Measurements from ENCODE around the gene GALNT18. TPM values are rescaled to one million over a fixed set of nuclear protein-coding genes. Genes with fewer than 3 reads are reported as not detected.
A peak's percentile ranks its signal among the peaks of the same experiment; 100 is the strongest.

Gene GALNT18
- total RNA-seq, 1 experiment from 2014 or later: 14.1 TPM

DNA sequence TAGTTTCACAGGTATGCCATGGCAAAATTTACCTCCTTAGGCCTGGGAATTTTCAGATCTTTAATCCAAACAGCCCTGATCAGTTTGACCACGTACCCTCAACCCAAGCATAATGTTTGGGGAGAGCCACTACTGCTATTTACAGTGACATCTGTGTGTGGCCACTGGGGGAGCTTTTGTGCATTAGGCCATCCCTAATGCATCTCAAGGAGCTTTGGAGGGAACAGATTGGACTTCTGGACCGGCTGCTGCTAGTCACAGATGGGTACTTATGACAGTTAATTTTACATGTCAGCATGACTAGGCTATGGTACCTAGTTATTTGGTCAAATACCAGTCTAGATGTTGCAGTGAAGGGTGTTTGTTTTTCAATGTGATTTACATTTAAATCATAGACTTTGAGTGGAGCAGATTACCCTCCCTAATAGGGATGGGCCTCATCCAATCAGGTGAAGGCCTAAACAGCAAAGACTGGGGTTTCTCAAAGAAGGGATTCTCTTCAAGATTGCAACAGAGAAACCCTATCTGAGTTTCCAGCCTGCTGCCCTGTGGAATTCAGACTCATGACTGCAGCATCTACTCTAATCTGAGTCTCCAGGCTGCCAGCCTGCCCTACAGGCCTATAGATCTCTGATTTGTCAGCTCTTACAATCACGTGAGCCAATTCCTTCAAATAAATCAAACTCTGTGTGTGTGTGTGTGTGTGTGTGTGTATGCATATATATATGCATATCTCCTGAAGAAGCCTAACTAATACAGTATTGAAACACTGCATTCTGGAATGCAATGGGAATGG, 38.0 kb upstream of the GALNT18 start:
- Mint-ChIP-seq H3K4me3 (ENCODE audit: unreplicated experiment) (no peak overlapping the region), H3K9me3 (ENCODE audit: unreplicated experiment) (no peaks in the 10 kb centered on the region), H3K36me3 (ENCODE audit: insufficient read depth, unreplicated experiment) (no peaks in the 10 kb centered on the region), H3K27ac (ENCODE audit: low read depth, unreplicated experiment) (no peak overlapping the region), H3K4me1 (ENCODE audit: insufficient read depth, unreplicated experiment) (no peaks in the 10 kb centered on the region), H3K27me3 (ENCODE audit: insufficient read depth, unreplicated experiment) (peaks cover 28% of the 10 kb centered on the region)
- ChIA-PET CTCF (interaction anchor here (0.5 to 1.2 kb wide), 3 partner anchors 109 to 140 kb away, joined by 3 to 4 read pairs (median 3); no protein-coding TSS in a partner anchor), POLR2A (interaction anchor here (0.7 kb wide), 1 partner anchor 58 kb away, joined by 4 read pairs; no protein-coding TSS in a partner anchor)
- intact Hi-C loops (cut with micrococcal nuclease): no loop called here
- BruUV-seq (replicated peaks): no TSS peak
- peak; percentile 5 for DNase-seq (ENCODE audit: unreplicated experiment)
- TF ChIP-seq, protein P1, sequence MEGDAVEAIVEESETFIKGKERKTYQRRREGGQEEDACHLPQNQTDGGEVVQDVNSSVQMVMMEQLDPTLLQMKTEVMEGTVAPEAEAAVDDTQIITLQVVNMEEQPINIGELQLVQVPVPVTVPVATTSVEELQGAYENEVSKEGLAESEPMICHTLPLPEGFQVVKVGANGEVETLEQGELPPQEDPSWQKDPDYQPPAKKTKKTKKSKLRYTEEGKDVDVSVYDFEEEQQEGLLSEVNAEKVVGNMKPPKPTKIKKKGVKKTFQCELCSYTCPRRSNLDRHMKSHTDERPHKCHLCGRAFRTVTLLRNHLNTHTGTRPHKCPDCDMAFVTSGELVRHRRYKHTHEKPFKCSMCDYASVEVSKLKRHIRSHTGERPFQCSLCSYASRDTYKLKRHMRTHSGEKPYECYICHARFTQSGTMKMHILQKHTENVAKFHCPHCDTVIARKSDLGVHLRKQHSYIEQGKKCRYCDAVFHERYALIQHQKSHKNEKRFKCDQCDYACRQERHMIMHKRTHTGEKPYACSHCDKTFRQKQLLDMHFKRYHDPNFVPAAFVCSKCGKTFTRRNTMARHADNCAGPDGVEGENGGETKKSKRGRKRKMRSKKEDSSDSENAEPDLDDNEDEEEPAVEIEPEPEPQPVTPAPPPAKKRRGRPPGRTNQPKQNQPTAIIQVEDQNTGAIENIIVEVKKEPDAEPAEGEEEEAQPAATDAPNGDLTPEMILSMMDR (IDR thresholded peaks at IDR 0.05; ENCODE audit: unreplicated experiment): no peak

DNA sequence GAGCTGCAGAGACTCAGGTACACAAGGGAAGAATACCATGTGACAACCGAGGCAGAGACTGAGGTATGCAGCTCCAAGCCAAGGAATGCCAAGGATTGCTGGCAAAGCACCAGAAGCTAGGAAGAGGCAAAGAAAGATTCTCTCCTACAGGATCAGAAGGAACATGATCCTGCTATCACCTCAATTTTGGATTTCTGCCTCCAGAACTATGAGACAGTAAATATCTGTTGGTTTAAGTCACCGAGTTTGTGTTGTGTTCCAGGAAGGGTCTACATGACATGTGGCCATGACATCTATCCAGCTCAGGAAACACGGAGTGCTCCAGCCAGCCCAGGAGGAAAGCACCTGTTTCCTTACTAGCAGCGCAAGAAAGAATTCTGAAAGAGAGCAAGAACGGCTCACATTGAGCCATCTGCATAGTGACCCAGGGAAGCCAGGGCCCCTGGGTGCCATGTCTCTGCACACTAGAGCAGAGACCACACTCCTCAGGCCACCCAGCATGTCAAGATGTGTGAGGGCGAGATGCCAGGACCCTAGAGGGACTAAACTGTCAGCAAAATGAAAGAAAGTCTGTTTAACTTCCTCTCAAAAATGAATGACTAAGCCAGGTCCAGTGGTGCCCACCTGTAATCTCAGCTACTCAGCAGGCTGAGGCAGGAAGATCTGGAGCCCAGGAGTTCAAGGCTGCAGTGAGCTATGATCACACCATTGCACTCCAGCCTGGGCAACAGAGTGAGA, 35.6 kb upstream of the GALNT18 start:
- no peak for DNase-seq (ENCODE audit: unreplicated experiment)
- Mint-ChIP-seq H3K27me3 (ENCODE audit: insufficient read depth, unreplicated experiment) (peaks cover 18% of the 10 kb centered on the region), H3K4me3 (ENCODE audit: unreplicated experiment) (no peak overlapping the region), H3K9me3 (ENCODE audit: unreplicated experiment) (no peaks in the 10 kb centered on the region), H3K27ac (ENCODE audit: low read depth, unreplicated experiment) (no peak overlapping the region), H3K4me1 (ENCODE audit: insufficient read depth, unreplicated experiment) (no peaks in the 10 kb centered on the region), H3K36me3 (ENCODE audit: insufficient read depth, unreplicated experiment) (no peaks in the 10 kb centered on the region)
- POLR2A ChIA-PET: interaction anchor here (1.2 to 1.5 kb wide), 2 partner anchors 11 to 36 kb away, joined by 3 to 5 read pairs; partner anchors contain the start of gene GALNT18
- BruUV-seq (replicated peaks): no TSS peak
- TF ChIP-seq, protein P1 (IDR thresholded peaks at IDR 0.05; ENCODE audit: unreplicated experiment): no peak
- CTCF ChIA-PET: interaction anchor here (0.6 to 1.7 kb wide), 3 partner anchors 11 to 264 kb away, joined by 3 to 4 read pairs (median 3); no protein-coding TSS in a partner anchor
- intact Hi-C loops (cut with micrococcal nuclease): no loop called here

DNA sequence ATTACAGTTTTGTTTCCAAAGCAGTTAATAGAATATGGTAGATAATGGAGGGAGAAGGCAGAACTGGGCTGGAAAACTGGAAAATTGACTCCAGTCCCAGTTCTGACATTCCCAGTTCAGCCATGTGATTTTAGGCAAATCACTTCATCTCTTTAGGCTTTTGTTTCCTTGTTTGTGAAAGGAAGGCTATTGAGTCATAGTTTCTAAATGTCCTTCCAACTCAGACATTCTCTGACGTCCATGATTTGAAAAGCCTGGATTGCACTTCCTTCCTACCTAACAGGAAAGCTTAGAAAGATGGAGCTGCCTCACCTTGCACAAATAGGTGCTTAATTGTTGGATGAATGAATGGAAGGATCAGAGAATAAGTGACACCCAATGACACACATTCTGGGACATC, 19.8 kb upstream of the GALNT18 start:
- H3K9me3 Mint-ChIP-seq (ENCODE audit: unreplicated experiment): no peaks in the 10 kb centered on the region
- ChIA-PET POLR2A (no interaction called here), CTCF (interaction anchor here (0.9 kb wide), 2 partner anchors 20 to 217 kb away, joined by 3 read pairs; partner anchors contain the start of gene GALNT18)
- intact Hi-C loops (cut with micrococcal nuclease): no loop called here
- peak; percentile 10 for DNase-seq (ENCODE audit: unreplicated experiment)
- H3K27ac Mint-ChIP-seq (ENCODE audit: low read depth, unreplicated experiment): no peak overlapping the region
- BruUV-seq (replicated peaks): no TSS peak
- H3K4me1 Mint-ChIP-seq (ENCODE audit: insufficient read depth, unreplicated experiment): peaks cover 10% of the 10 kb centered on the region
- peaks cover 13% of the 10 kb centered on the region for H3K27me3 Mint-ChIP-seq (ENCODE audit: insufficient read depth, unreplicated experiment)
- H3K4me3 Mint-ChIP-seq (ENCODE audit: unreplicated experiment): no peak overlapping the region
- TF ChIP-seq, protein P1 (IDR thresholded peaks at IDR 0.05; ENCODE audit: unreplicated experiment): no peak
- H3K36me3 Mint-ChIP-seq (ENCODE audit: insufficient read depth, unreplicated experiment): no peaks in the 10 kb centered on the region

DNA sequence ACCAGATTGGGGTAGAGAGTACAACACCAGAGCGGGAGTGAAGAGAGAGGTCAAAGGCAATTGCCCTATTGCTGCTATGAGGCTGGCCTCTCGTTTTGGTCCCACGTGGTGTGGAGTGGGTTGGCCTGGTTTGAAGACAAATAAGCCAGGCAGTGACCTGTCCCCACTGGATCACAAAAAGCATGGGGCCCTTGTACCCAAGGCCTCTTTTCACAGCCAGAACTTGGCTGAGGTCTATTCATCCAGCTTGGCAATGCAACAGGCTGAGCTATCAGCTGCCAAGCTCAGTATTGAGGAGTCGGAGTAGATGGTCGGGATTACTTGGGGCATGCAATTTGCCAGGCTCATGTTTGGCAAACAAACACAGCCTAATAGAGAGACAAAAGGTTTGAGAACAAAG, 19.2 kb upstream of the GALNT18 start:
- Mint-ChIP-seq H3K4me1 (ENCODE audit: insufficient read depth, unreplicated experiment) (peaks cover 10% of the 10 kb centered on the region), H3K4me3 (ENCODE audit: unreplicated experiment) (no peak overlapping the region), H3K9me3 (ENCODE audit: unreplicated experiment) (no peaks in the 10 kb centered on the region), H3K36me3 (ENCODE audit: insufficient read depth, unreplicated experiment) (no peaks in the 10 kb centered on the region), H3K27ac (ENCODE audit: low read depth, unreplicated experiment) (no peak overlapping the region), H3K27me3 (ENCODE audit: insufficient read depth, unreplicated experiment) (peaks cover 8% of the 10 kb centered on the region)
- CTCF ChIA-PET: interaction anchor here (0.6 to 1.1 kb wide), 3 partner anchors 20 to 683 kb away, joined by 3 read pairs; partner anchors contain the start of gene GALNT18
- TF ChIP-seq, protein P1 (IDR thresholded peaks at IDR 0.05; ENCODE audit: unreplicated experiment): no peak
- POLR2A ChIA-PET: interaction anchor here (0.7 kb wide), 1 partner anchor 173 kb away, joined by 3 read pairs; no protein-coding TSS in a partner anchor
- DNase-seq (ENCODE audit: unreplicated experiment): no peak
- BruUV-seq (replicated peaks): no TSS peak
- intact Hi-C loops (cut with micrococcal nuclease): no loop called here

All from MCF 10A (cell line).